Panc1 (cell line): ENCODE results near the gene CX3CL1. TPM values are rescaled to one million over a fixed set of nuclear protein-coding genes. Genes with fewer than 3 reads are reported as not detected.

Experiments used
- ATAC-seq: fragments of 200-7000 bp; cut with Tn5 transposase; 2 replicates; pipeline ENCODE4 v1.9.1; 2020; ENCODE audit warnings: mild to moderate bottlenecking, moderate library complexity
- BruUV-seq: library from RNA; stranded (reverse); fragments of 400-500 nt; replicated peaks from 2 replicates; lab custom pipeline; 2021; lab: Mats Ljungman, UMichigan
- CTCF ChIA-PET: fragments of 300-600 bp; sonication (Branson Sonifier 250); formaldehyde crosslinking; loops from one replicate; lab custom pipeline; 2022; ENCODE audit warnings: antibody characterized with exemption; lab: Charles Lee
- POLR2A ChIA-PET: fragments of 300-600 bp; sonication (Branson Sonifier 250); formaldehyde crosslinking; loops from one replicate; lab custom pipeline; 2022; ENCODE audit warnings: antibody characterized with exemption; lab: Charles Lee
- DNase-seq: peaks from one replicate; pipeline ENCODE4 v3.0.0-alpha.2; 2010; ENCODE audit warnings: low read depth, low spot score
- H3K27ac ChIP-seq: 2 replicates; pipeline ENCODE4 v1.5.1; 2011; ENCODE audit warnings: mild to moderate bottlenecking, low read length, inconsistent platforms
- H3K27me3 ChIP-seq: fragments of 200-500 bp; sonication (Bioruptor generic); 2 replicates; pipeline ENCODE4 v1.6.0; 2014; ENCODE audit warnings: low read length, inconsistent platforms; ENCODE audit not compliant: control insufficient read depth, insufficient read depth
- H3K36me3 ChIP-seq: fragments of 200-500 bp; sonication (Bioruptor generic); 2 replicates; pipeline ENCODE4 v1.5.1; 2014; ENCODE audit warnings: inconsistent platforms, mild to moderate bottlenecking, low read length, moderate library complexity; ENCODE audit not compliant: control insufficient read depth, insufficient read depth
- H3K4me1 ChIP-seq: 2 replicates; pipeline ENCODE4 v1.5.1; 2011; ENCODE audit warnings: inconsistent platforms, mild to moderate bottlenecking, low read length, moderate library complexity; ENCODE audit not compliant: control insufficient read depth, insufficient read depth
- H3K4me3 ChIP-seq, 2 experiments: 2 replicates each; pipeline ENCODE4 v1.5.1; 2011 to 2012; ENCODE audit warnings: low read depth in 2 of 2, low read length in 2 of 2, mild to moderate bottlenecking in 2 of 2, inconsistent platforms in 1 of 2, moderate library complexity in 1 of 2
- H3K9me3 ChIP-seq: fragments of 200-500 bp; sonication (Bioruptor generic); 2 replicates; pipeline ENCODE4 v1.5.1; 2014; ENCODE audit warnings: low read depth, mild to moderate bottlenecking, inconsistent platforms, low read length, moderate library complexity; ENCODE audit not compliant: control insufficient read depth, insufficient read depth
- POLR2AphosphoS5 ChIP-seq: IDR thresholded peaks from 2 replicates; pipeline ENCODE4 v1.6.1; 2012; ENCODE audit warnings: mild to moderate bottlenecking, low read depth, low read length, moderate library complexity
- SIN3A ChIP-seq: IDR thresholded peaks from 2 replicates; pipeline ENCODE4 v1.6.1; 2012; ENCODE audit warnings: low read depth, mild to moderate bottlenecking, low read length, moderate library complexity, borderline replicate concordance; ENCODE audit not compliant: insufficient read depth
- TCF7L2 ChIP-seq: IDR thresholded peaks from 2 replicates; pipeline ENCODE4 v1.6.1; 2011; ENCODE audit warnings: mild to moderate bottlenecking, low read depth, low read length, inconsistent platforms
- in situ Hi-C: cut with HindIII; loops from 2 replicates; pipeline ENCODE4 v1.10.0; 2016; ENCODE audit warnings: low sequenced_read_pairs, low pct_unique_long_range_greater_than_20kb
- intact Hi-C: fragments of 100-400 bp; cut with micrococcal nuclease; formaldehyde crosslinking; loops from one replicate; pipeline ENCODE4 v1.10.0; 2022; ENCODE audit not compliant: unreplicated experiment
- total RNA-seq: library from RNA; stranded (reverse); gene quantifications from one replicate; pipeline ENCODE4 v1.2.1, GENCODE V29; 2021; ENCODE audit not compliant: unreplicated experiment
- TF ChIP-seq, protein P1 (sequence below), 2 experiments: IDR thresholded peaks; 2 replicates each; pipeline ENCODE4 v1.6.1; 2011 to 2012; ENCODE audit warnings: low read depth in 2 of 2, control low read depth in 1 of 2, low read length in 1 of 2, mild to moderate bottlenecking in 1 of 2, moderate library complexity in 1 of 2; ENCODE audit not compliant: insufficient read depth in 1 of 2
- TF ChIP-seq, protein P2 (sequence below): fragments of 450-650 bp; IDR thresholded peaks from 2 replicates; pipeline ENCODE4 v1.5.1; 2017; ENCODE audit warnings: mild to moderate bottlenecking

CX3CL1 gene
- total RNA-seq, 1 experiment from 2014 or later, result 21.8 TPM

DNA sequence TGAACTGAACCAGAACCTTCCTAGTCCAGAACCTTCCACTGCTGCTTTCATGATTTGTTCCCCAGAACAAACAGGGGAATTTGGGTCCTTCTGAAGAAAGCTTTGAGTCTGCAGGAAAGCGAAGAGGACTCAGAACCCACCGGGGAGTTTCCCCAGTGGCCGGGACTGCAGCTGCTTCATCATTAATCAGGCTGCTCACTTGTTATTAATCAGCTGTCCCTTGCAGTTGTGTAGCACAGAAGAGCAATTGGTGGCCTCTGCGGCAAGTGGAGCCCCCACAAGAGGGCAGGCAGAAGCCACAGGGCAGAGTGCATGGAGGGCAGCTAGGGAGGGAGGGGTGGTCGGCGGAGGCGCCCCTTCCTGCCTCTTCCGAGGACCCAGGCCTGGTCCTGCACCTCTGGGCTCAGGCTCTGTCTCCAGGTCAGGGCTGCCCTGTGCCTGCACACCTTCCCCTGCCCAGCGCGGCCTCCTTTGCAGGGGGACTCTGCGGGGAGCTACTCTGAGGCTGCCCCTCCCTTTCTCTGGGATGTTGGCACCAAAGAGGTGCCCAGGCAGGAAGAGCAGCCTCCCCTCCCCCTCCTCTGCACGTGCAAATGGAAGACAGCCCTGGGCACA lies 39.2 kb downstream of the CX3CL1 start:
- Histone ChIP-seq H3K27ac (no peak overlapping the region), H3K9me3 (no peaks in the 10 kb centered on the region), H3K27me3 (no peaks in the 10 kb centered on the region), H3K4me1 (no peaks in the 10 kb centered on the region), H3K36me3 (no peaks in the 10 kb centered on the region), H3K4me3 (no peak overlapping the region)
- in situ Hi-C loops, result no loop called here
- DNase-seq (no peak), ATAC-seq (no peak)
- ChIA-PET CTCF (no interaction called here), POLR2A (no interaction called here)
- intact Hi-C loops, result no loop called here
- TF ChIP-seq TCF7L2 (no peak), POLR2AphosphoS5 (no peak), SIN3A (no peak)
- TF ChIP-seq, protein P1, sequence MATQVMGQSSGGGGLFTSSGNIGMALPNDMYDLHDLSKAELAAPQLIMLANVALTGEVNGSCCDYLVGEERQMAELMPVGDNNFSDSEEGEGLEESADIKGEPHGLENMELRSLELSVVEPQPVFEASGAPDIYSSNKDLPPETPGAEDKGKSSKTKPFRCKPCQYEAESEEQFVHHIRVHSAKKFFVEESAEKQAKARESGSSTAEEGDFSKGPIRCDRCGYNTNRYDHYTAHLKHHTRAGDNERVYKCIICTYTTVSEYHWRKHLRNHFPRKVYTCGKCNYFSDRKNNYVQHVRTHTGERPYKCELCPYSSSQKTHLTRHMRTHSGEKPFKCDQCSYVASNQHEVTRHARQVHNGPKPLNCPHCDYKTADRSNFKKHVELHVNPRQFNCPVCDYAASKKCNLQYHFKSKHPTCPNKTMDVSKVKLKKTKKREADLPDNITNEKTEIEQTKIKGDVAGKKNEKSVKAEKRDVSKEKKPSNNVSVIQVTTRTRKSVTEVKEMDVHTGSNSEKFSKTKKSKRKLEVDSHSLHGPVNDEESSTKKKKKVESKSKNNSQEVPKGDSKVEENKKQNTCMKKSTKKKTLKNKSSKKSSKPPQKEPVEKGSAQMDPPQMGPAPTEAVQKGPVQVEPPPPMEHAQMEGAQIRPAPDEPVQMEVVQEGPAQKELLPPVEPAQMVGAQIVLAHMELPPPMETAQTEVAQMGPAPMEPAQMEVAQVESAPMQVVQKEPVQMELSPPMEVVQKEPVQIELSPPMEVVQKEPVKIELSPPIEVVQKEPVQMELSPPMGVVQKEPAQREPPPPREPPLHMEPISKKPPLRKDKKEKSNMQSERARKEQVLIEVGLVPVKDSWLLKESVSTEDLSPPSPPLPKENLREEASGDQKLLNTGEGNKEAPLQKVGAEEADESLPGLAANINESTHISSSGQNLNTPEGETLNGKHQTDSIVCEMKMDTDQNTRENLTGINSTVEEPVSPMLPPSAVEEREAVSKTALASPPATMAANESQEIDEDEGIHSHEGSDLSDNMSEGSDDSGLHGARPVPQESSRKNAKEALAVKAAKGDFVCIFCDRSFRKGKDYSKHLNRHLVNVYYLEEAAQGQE (IDR thresholded peaks at IDR 0.05; ENCODE audit: insufficient read depth in 1 of 2, low read depth in 2 of 2, low read length in 1 of 2), result no peak
- TF ChIP-seq, protein P2, sequence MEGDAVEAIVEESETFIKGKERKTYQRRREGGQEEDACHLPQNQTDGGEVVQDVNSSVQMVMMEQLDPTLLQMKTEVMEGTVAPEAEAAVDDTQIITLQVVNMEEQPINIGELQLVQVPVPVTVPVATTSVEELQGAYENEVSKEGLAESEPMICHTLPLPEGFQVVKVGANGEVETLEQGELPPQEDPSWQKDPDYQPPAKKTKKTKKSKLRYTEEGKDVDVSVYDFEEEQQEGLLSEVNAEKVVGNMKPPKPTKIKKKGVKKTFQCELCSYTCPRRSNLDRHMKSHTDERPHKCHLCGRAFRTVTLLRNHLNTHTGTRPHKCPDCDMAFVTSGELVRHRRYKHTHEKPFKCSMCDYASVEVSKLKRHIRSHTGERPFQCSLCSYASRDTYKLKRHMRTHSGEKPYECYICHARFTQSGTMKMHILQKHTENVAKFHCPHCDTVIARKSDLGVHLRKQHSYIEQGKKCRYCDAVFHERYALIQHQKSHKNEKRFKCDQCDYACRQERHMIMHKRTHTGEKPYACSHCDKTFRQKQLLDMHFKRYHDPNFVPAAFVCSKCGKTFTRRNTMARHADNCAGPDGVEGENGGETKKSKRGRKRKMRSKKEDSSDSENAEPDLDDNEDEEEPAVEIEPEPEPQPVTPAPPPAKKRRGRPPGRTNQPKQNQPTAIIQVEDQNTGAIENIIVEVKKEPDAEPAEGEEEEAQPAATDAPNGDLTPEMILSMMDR, result no peak
- no TSS peak for BruUV-seq

DNA sequence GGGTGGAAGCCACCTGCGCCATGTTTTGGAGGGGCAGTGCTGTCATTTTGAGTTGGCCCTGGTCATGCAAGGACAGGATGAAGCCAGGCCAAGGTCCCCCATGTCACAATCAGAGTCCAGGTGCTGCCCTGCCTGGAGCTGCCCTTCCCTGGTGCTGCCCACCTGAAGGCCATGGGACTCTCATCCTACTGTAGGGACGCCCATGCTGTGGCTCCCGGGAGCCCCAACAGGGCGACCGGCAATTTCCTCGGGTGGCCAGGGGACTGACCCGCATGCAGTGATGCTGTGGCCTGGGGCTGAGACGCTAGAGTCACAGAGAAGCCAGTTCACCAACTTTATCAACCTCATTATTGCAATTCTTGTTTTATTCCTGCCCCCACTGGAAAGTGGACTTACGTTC lies 40.3 kb downstream of the CX3CL1 start:
- no peak for TF ChIP-seq SIN3A
- TF ChIP-seq, protein P2, result no peak
- TF ChIP-seq POLR2AphosphoS5, result no peak
- no peak for TF ChIP-seq TCF7L2
- TF ChIP-seq, protein P1 (IDR thresholded peaks at IDR 0.05; ENCODE audit: insufficient read depth in 1 of 2, low read depth in 2 of 2, low read length in 1 of 2), result no peak
- Histone ChIP-seq H3K9me3 (no peaks in the 10 kb centered on the region), H3K36me3 (no peaks in the 10 kb centered on the region), H3K4me3 (no peak overlapping the region), H3K27ac (no peak overlapping the region), H3K27me3 (no peaks in the 10 kb centered on the region), H3K4me1 (peaks cover 8% of the 10 kb centered on the region)
- intact Hi-C loops, result no loop called here
- in situ Hi-C loops, result no loop called here
- ATAC-seq, result no peak
- no TSS peak for BruUV-seq
- POLR2A ChIA-PET, result no interaction called here
- no peak for DNase-seq
- CTCF ChIA-PET, result interaction anchor here (0.6 to 0.7 kb wide), 2 partner anchors 40 to 113 kb away, joined by 3 read pairs; partner anchors contain the start of gene CX3CL1
